CD4-positive, CD25-positive, alpha-beta regulatory T cell (primary cell): ENCODE measurements around the gene FAM162B. TPM values are rescaled to one million over a fixed set of nuclear protein-coding genes. Genes with fewer than 3 reads are reported as not detected.
"Not testable (repeated sequence)": the region's sequence is repeated elsewhere in the genome, so short reads cannot be mapped to it uniquely, and the experiment has no call there.

Source experiments
- ATAC-seq, 2 donors: fragments of 150-1000 bp; cut with Tn5 transposase; one replicate each; pipeline ENCODE4 v1.10.0; 2021; ENCODE audit warnings: low read depth in 2 of 2, moderate number of reproducible peaks in 2 of 2, moderate library complexity in 1 of 2
- DNase-seq, 3 donors: peaks; one replicate each; pipeline versions ENCODE4 v3.0.0 to v3.0.0-alpha.2; 2012 to 2022; ENCODE audit warnings: mixed read lengths in 1 of 3
- H3K27ac ChIP-seq: one replicate; pipeline ENCODE4 v1.7.0; 2013; ENCODE audit warnings: mild to moderate bottlenecking, low read length; ENCODE audit not compliant: insufficient read depth, poor library complexity, severe bottlenecking
- H3K27me3 ChIP-seq: one replicate; pipeline ENCODE4 v1.7.0; 2013; ENCODE audit warnings: low read length; ENCODE audit not compliant: control insufficient read depth, insufficient read depth
- H3K36me3 ChIP-seq: one replicate; pipeline ENCODE4 v1.7.0; 2013; ENCODE audit warnings: mild to moderate bottlenecking, low read length, moderate library complexity; ENCODE audit not compliant: control insufficient read depth, insufficient read depth
- H3K4me1 ChIP-seq: 2 replicates; pipeline ENCODE4 v1.7.0; 2013; ENCODE audit warnings: mild to moderate bottlenecking, low read length; ENCODE audit not compliant: insufficient read depth, control insufficient read depth, poor library complexity, severe bottlenecking
- H3K4me3 ChIP-seq: one replicate; pipeline ENCODE4 v1.7.0; 2013; ENCODE audit warnings: low read depth, mild to moderate bottlenecking, low read length, moderate library complexity
- H3K9me3 ChIP-seq, 2 experiments: 1 replicate in 1 of 2; 2 replicates in 1 of 2; pipeline ENCODE4 v1.7.0; 2013; ENCODE audit warnings: low read length in 2 of 2, mild to moderate bottlenecking in 1 of 2, moderate library complexity in 1 of 2; ENCODE audit not compliant: control insufficient read depth in 2 of 2
- H3K27ac Mint-ChIP-seq, 3 donors: one replicate each; pipeline ENCODE4 v1.8.0; 2020 to 2022; ENCODE audit warnings: mild to moderate bottlenecking in 3 of 3, mixed read lengths in 3 of 3, moderate library complexity in 2 of 3
- H3K27me3 Mint-ChIP-seq: one replicate; pipeline ENCODE4 v1.8.0; 2022; ENCODE audit warnings: mild to moderate bottlenecking, mixed read lengths
- H3K36me3 Mint-ChIP-seq: one replicate; pipeline ENCODE4 v1.8.0; 2020; ENCODE audit warnings: mixed read lengths
- H3K4me1 Mint-ChIP-seq, 4 donors: one replicate each; pipeline ENCODE4 v1.8.0; 2020 to 2022; ENCODE audit warnings: mixed read lengths in 4 of 4, mild to moderate bottlenecking in 1 of 4
- H3K4me3 Mint-ChIP-seq, 4 donors: one replicate each; pipeline ENCODE4 v1.8.0; 2020 to 2022; ENCODE audit warnings: mild to moderate bottlenecking in 4 of 4, mixed read lengths in 4 of 4, moderate library complexity in 3 of 4
- H3K9me3 Mint-ChIP-seq, 7 donors: one replicate each; pipeline ENCODE4 v1.8.0; 2020 to 2022; ENCODE audit warnings: mixed read lengths in 7 of 7, mild to moderate bottlenecking in 3 of 7, moderate library complexity in 2 of 7
- polyA plus RNA-seq, 4 donors: library from polyadenylated mRNA; unstranded; fragments of 300-500 nt; fragmentation: Illumina TruSeq; gene quantifications; one replicate each; pipeline ENCODE4 v1.2.3, GENCODE V29; 2021
- total RNA-seq: library from RNA; stranded (reverse); gene quantifications from one replicate; pipeline ENCODE4 v1.2.3, GENCODE V29; 2022

FAM162B gene
- total and polyA plus RNA-seq, 5 donors from 2014 or later, result not detected

- Mint-ChIP-seq H3K27me3 (no peaks in the 10 kb centered on the region), H3K9me3 (peaks cover 0 to under 1% (median 0%) of the 10 kb centered on the region in 7 donors), H3K36me3 (peaks cover 70% of the 10 kb centered on the region), H3K27ac (peak overlapping the region in 1 of 3 donors; percentile 28), H3K4me1 (peaks cover 0 to 9% (median 5%) of the 10 kb centered on the region in 4 donors), H3K4me3 (no peak overlapping the region)
- Histone ChIP-seq H3K4me3 (no peak overlapping the region), H3K4me1 (no peaks in the 10 kb centered on the region), H3K27me3 (no peaks in the 10 kb centered on the region), H3K36me3 (peaks cover 84% of the 10 kb centered on the region), H3K9me3 (no peaks in the 10 kb centered on the region), H3K27ac (no peak overlapping the region)
- no peak for DNase-seq
- no peak for ATAC-seq
Observed at GRCh38 chr6:116726947-116727346, 38.6 kb downstream of the FAM162B start.

- no peak for DNase-seq
- Mint-ChIP-seq H3K4me3 (no peak overlapping the region), H3K4me1 (peaks cover 18 to 27% (median 21%) of the 10 kb centered on the region in 4 donors), H3K27me3 (no peaks in the 10 kb centered on the region), H3K36me3 (peaks cover 65% of the 10 kb centered on the region), H3K9me3 (no peaks in the 10 kb centered on the region), H3K27ac (no peak overlapping the region)
- ATAC-seq, result no peak
- H3K36me3 ChIP-seq, result peaks cover 59% of the 10 kb centered on the region
- no peak overlapping the region for H3K4me3 ChIP-seq
- no peaks in the 10 kb centered on the region for H3K27me3 ChIP-seq
- no peak overlapping the region for H3K27ac ChIP-seq
- no peaks in the 10 kb centered on the region for H3K4me1 ChIP-seq
- H3K9me3 ChIP-seq, result no peaks in the 10 kb centered on the region
Observed at GRCh38 chr6:116714761-116715160, 50.8 kb downstream of the FAM162B start.

GRCh38 chr6:116714296-116714695 lies 51.2 kb downstream of the FAM162B start:
- no peak for ATAC-seq
- no peaks in the 10 kb centered on the region for H3K9me3 Mint-ChIP-seq
- H3K4me1 ChIP-seq, result no peaks in the 10 kb centered on the region
- peaks cover 59% of the 10 kb centered on the region for H3K36me3 ChIP-seq
- no peaks in the 10 kb centered on the region for H3K9me3 ChIP-seq
- H3K27ac Mint-ChIP-seq, result no peak overlapping the region
- peaks cover 18 to 27% (median 21%) of the 10 kb centered on the region in 4 donors for H3K4me1 Mint-ChIP-seq
- no peaks in the 10 kb centered on the region for H3K27me3 ChIP-seq
- H3K4me3 Mint-ChIP-seq, result no peak overlapping the region
- DNase-seq, result no peak
- peaks cover 64% of the 10 kb centered on the region for H3K36me3 Mint-ChIP-seq
- H3K4me3 ChIP-seq, result no peak overlapping the region
- H3K27ac ChIP-seq, result no peak overlapping the region
- no peaks in the 10 kb centered on the region for H3K27me3 Mint-ChIP-seq

- peaks cover 55% of the 10 kb centered on the region for H3K36me3 ChIP-seq
Observed at GRCh38 chr6:116705917-116706316, 59.6 kb downstream of the FAM162B start.

GRCh38 chr6:116703888-116704287 lies 61.6 kb downstream of the FAM162B start:
- peaks cover 9 to 17% (median 12%) of the 10 kb centered on the region in 4 donors for H3K4me1 Mint-ChIP-seq
- H3K4me1 ChIP-seq, H3K9me3 ChIP-seq, H3K27ac ChIP-seq, H3K9me3 Mint-ChIP-seq, H3K27ac Mint-ChIP-seq, H3K27me3 Mint-ChIP-seq, ATAC-seq, H3K4me3 Mint-ChIP-seq, DNase-seq, H3K27me3 ChIP-seq, H3K4me3 ChIP-seq: not testable (repeated sequence)
- H3K36me3 Mint-ChIP-seq, result peaks cover 29% of the 10 kb centered on the region
- H3K36me3 ChIP-seq, result peaks cover 61% of the 10 kb centered on the region

More at GRCh38 chr6:116705917-116706316, 59.6 kb downstream of the FAM162B start:
- DNase-seq (no peak), ATAC-seq (no peak)
- Mint-ChIP-seq H3K27ac (no peak overlapping the region), H3K4me1 (peaks cover 6 to 17% (median 8%) of the 10 kb centered on the region in 4 donors), H3K9me3 (no peaks in the 10 kb centered on the region), H3K36me3 (peaks cover 33% of the 10 kb centered on the region), H3K4me3 (no peak overlapping the region), H3K27me3 (no peaks in the 10 kb centered on the region)
- Histone ChIP-seq H3K27ac (no peak overlapping the region), H3K27me3 (no peaks in the 10 kb centered on the region), H3K9me3 (no peaks in the 10 kb centered on the region), H3K4me1 (no peaks in the 10 kb centered on the region), H3K4me3 (no peak overlapping the region)

Other genes with a start within 250 kb of the FAM162B start
- gene TRAPPC3L, start 220.0 kb downstream of the FAM162B start, total RNA-seq, result 0.37 TPM
- gene TRAPPC3L, start 220.0 kb downstream of the FAM162B start, polyA plus RNA-seq, result not detected
- gene CALHM4, start 212.0 kb downstream of the FAM162B start, total RNA-seq, result not detected
- not detected for gene CALHM4, start 212.0 kb downstream of the FAM162B start, polyA plus RNA-seq
- 49.5 TPM for gene RWDD1, start 194.2 kb downstream of the FAM162B start, total RNA-seq
- 10 to 100 TPM; 65.0 to 97.8 (median 80.8) TPM for gene RWDD1, start 194.2 kb downstream of the FAM162B start, polyA plus RNA-seq
- gene RSPH4A, start 149.2 kb downstream of the FAM162B start, total RNA-seq, result 0.52 TPM
- gene RSPH4A, start 149.2 kb downstream of the FAM162B start, polyA plus RNA-seq, result under 1 TPM in 1 of 4 donors, not detected in 3; 0.08 TPM
- 16.3 TPM for gene ZUP1, start 97.0 kb downstream of the FAM162B start, total RNA-seq
- 1 to 10 TPM; 5.9 to 7.5 (median 6.6) TPM for gene ZUP1, start 97.0 kb downstream of the FAM162B start, polyA plus RNA-seq
- gene KPNA5, start 84.5 kb downstream of the FAM162B start, total RNA-seq, result 28.4 TPM
- gene KPNA5, start 84.5 kb downstream of the FAM162B start, polyA plus RNA-seq, result 10 to 100 TPM; 11.6 to 13.1 (median 12.0) TPM
- not detected for gene GPRC6A, start 63.4 kb upstream of the FAM162B start, total RNA-seq
- gene GPRC6A, start 63.4 kb upstream of the FAM162B start, polyA plus RNA-seq, result not detected
- not detected for gene RFX6, start 111.5 kb upstream of the FAM162B start, total RNA-seq
- gene RFX6, start 111.5 kb upstream of the FAM162B start, polyA plus RNA-seq, result not detected